ENCODE data around the gene PACS2.
"Not testable (repeated sequence)": the region's sequence is repeated elsewhere in the genome, so short reads cannot be mapped to it uniquely, and the experiment has no call there.

Gene PACS2

GRCh38 chr14:105346876-105347586 is 32.5 kb downstream of the PACS2 start:
- no peak for FAIRE-seq

GRCh38 chr14:105347587-105347968 is 33.0 kb downstream of the PACS2 start:
- FAIRE-seq (no peak), DNase-seq (ENCODE audit: extremely low spot score, insufficient read length, low read depth) (no peak)

More at GRCh38 chr14:105346876-105347586, 32.5 kb downstream of the PACS2 start:
- DNase-seq (ENCODE audit: extremely low spot score, insufficient read length, low read depth) = no peak

GRCh38 chr14:105348169-105348944 is 33.8 kb downstream of the PACS2 start:
- FAIRE-seq = no peak
- DNase-seq (ENCODE audit: extremely low spot score, insufficient read length, low read depth) = no peak

GRCh38 chr14:105348945-105349699 is 34.6 kb downstream of the PACS2 start:
- no peak for FAIRE-seq
- DNase-seq (ENCODE audit: extremely low spot score, insufficient read length, low read depth) = no peak

- FAIRE-seq (no peak), DNase-seq (ENCODE audit: extremely low spot score, insufficient read length, low read depth) (no peak)
These were observed 35.4 kb downstream of the PACS2 start for GRCh38 chr14:105349992-105350391.

- DNase-seq (ENCODE audit: extremely low spot score, insufficient read length, low read depth) = no peak
- no peak for FAIRE-seq
These were observed 36.1 kb downstream of the PACS2 start for GRCh38 chr14:105350450-105351244.

GRCh38 chr14:105351410-105351809 is 36.9 kb downstream of the PACS2 start:
- FAIRE-seq (no peak), DNase-seq (ENCODE audit: extremely low spot score, insufficient read length, low read depth) (no peak)

GRCh38 chr14:105351920-105352851 is 37.6 kb downstream of the PACS2 start:
- FAIRE-seq = peak; percentile 95
- peak; percentile 81 for DNase-seq (ENCODE audit: extremely low spot score, insufficient read length, low read depth)

GRCh38 chr14:105353136-105353535 is 38.6 kb downstream of the PACS2 start:
- FAIRE-seq = no peak

GRCh38 chr14:105354541-105354940 is 40.0 kb downstream of the PACS2 start:
- DNase-seq (ENCODE audit: extremely low spot score, insufficient read length, low read depth) (no peak), FAIRE-seq (no peak)

More at GRCh38 chr14:105353136-105353535, 38.6 kb downstream of the PACS2 start:
- no peak for DNase-seq (ENCODE audit: extremely low spot score, insufficient read length, low read depth)

GRCh38 chr14:105355049-105355575 is 40.6 kb downstream of the PACS2 start:
- FAIRE-seq (no peak), DNase-seq (ENCODE audit: extremely low spot score, insufficient read length, low read depth) (no peak)

- DNase-seq (ENCODE audit: extremely low spot score, insufficient read length, low read depth) = no peak
- no peak for FAIRE-seq
These were observed 41.5 kb downstream of the PACS2 start for GRCh38 chr14:105355850-105356604.

GRCh38 chr14:105356927-105357326 is 42.4 kb downstream of the PACS2 start:
- DNase-seq (ENCODE audit: extremely low spot score, insufficient read length, low read depth) (no peak), FAIRE-seq (no peak)

- no peak for DNase-seq (ENCODE audit: extremely low spot score, insufficient read length, low read depth)
- no peak for FAIRE-seq
These were observed 43.1 kb downstream of the PACS2 start for GRCh38 chr14:105357626-105358025.

GRCh38 chr14:105358140-105358846 is 43.7 kb downstream of the PACS2 start:
- no peak for FAIRE-seq
- DNase-seq (ENCODE audit: extremely low spot score, insufficient read length, low read depth) = no peak

- FAIRE-seq = no peak
These were observed 44.4 kb downstream of the PACS2 start for GRCh38 chr14:105358943-105359342.

GRCh38 chr14:105361412-105361811 is 46.9 kb downstream of the PACS2 start:
- FAIRE-seq = not testable (repeated sequence)

More at GRCh38 chr14:105358943-105359342, 44.4 kb downstream of the PACS2 start:
- DNase-seq (ENCODE audit: extremely low spot score, insufficient read length, low read depth) = no peak

More at GRCh38 chr14:105361412-105361811, 46.9 kb downstream of the PACS2 start:
- DNase-seq (ENCODE audit: extremely low spot score, insufficient read length, low read depth) = not testable (repeated sequence)

Measured in GM18507 (cell line).